ENCODE measurements around the gene SLC1A7.

Gene SLC1A7

DNA sequence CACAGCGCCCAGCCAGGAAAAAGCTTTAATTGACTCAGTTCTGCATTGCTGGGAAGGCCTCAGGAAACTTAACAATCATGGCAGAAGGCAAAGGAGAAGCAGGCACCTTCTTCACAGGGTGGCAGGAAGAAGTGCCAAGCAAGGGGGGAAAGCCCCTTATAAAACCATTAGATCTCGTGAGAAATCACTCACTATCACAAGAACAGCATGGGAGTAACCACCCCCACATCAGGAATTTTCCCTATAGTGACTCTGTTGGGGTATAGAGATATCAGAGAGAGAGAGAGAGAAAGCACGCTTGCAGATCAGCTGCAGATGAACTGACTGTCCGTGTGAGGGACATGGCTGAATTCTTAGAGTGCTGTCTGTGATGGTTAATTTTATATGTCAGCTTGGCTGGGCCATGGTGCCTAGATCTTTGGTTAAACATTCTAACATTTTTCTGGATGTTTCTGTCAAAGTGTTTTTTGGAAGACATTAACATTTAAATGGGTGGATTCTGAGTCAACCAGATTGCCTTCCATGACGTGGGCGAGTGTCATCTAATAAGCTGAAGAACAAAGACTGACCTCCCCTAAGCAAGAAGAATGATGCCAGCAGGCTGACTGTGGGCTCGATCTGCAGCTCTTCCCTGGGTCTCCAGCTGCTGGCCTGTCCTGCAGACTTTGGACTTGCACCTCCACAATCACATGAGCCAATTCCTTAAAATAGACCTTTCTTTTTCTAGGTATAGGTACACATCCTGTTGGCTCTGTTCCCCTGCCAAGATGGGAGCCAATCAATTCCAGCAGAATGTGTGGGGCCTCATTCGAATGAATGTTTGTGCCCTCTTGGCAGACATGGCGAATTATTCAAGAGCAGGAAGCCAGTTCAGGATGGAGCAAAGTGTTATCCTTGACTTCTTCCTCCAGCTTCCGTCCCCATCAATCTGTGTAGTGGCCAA lies 32.8 kb upstream of the SLC1A7 start:
- no peak overlapping the region for H3K4me2 ChIP-seq (ENCODE audit: low read length)
- TF ChIP-seq EZH2phosphoT487 (IDR thresholded peaks at IDR 0.05; ENCODE audit: borderline replicate concordance, low read length), result no peak
- no peak for TF ChIP-seq CTCF (IDR thresholded peaks at IDR 0.05; ENCODE audit: low read depth, low read length, poor library complexity, severe bottlenecking)
- H3K27ac ChIP-seq (ENCODE audit: low read depth, low read length), result no peak overlapping the region

DNA sequence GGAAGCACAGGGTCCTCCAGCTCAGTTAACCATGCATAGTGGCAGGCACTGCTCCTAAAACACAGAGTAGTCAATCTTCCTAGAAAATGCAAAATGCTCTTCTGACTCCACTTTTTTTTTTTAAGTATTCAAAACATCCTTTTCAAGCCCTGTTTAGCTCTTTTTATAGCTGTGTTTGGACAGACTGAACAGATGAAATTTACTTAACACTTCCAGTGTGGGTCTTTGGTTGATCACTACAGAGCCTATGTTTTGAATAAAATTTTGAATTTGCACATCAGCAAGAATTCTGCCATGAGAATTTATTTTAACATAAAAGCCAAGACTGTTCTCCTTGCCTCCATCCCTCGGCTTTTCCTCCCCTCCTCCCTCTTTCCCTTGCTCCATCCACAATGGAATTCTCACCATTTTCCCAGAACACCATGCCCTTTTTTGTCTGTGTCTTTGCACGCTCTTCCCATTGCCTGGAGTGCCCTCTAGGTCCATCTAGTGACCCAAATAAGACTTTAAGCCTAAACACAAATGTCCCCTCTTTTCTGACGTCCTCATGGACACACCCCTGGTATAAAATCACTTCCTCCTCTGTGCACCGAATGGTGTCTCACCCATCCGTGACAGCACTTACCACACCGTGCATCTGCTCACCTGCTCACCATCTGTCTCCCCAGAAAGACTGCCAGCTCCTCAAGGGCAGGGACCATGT lies 30.1 kb upstream of the SLC1A7 start:
- Histone ChIP-seq H3F3A (ENCODE audit: control insufficient read depth, insufficient read depth) (no peaks in the 10 kb centered on the region), H3K4me1 (ENCODE audit: control insufficient read depth, low read length) (peaks cover 13% of the 10 kb centered on the region), H3K27me3 (ENCODE audit: control insufficient read depth, low read length) (peaks cover 17% of the 10 kb centered on the region), H4K20me1 (ENCODE audit: control insufficient read depth, insufficient read depth, low read depth, low read length) (no peaks in the 10 kb centered on the region), H3K4me2 (ENCODE audit: low read length) (peak overlapping the region; percentile 39), H3K9me3 (ENCODE audit: control insufficient read depth, insufficient read depth, low read length) (no peaks in the 10 kb centered on the region), H3K36me3 (ENCODE audit: control insufficient read depth, low read length) (no peaks in the 10 kb centered on the region), H3K9me2 (replicated peaks; ENCODE audit: control insufficient read depth, low read length) (no peaks in the 10 kb centered on the region), H3K27ac (ENCODE audit: low read depth, low read length) (no peak overlapping the region), H3K4me3 (ENCODE audit: low read length) (no peak overlapping the region), H3K79me2 (ENCODE audit: control insufficient read depth, low read length) (no peaks in the 10 kb centered on the region)
- TF ChIP-seq CTCF (IDR thresholded peaks at IDR 0.05; ENCODE audit: low read depth, low read length, poor library complexity, severe bottlenecking) (no peak), EZH2phosphoT487 (IDR thresholded peaks at IDR 0.05; ENCODE audit: borderline replicate concordance, low read length) (no peak)

More for the DNA sequence above, 32.8 kb upstream of the SLC1A7 start:
- H3K4me1 ChIP-seq (ENCODE audit: control insufficient read depth, low read length), result peaks cover 13% of the 10 kb centered on the region
- H3K9me3 ChIP-seq (ENCODE audit: control insufficient read depth, insufficient read depth, low read length), result no peaks in the 10 kb centered on the region
- H3K9me2 ChIP-seq (replicated peaks; ENCODE audit: control insufficient read depth, low read length), result no peaks in the 10 kb centered on the region
- H3K4me3 ChIP-seq (ENCODE audit: low read length), result no peak overlapping the region
- no peaks in the 10 kb centered on the region for H3K36me3 ChIP-seq (ENCODE audit: control insufficient read depth, low read length)
- H3K27me3 ChIP-seq (ENCODE audit: control insufficient read depth, low read length), result peaks cover 34% of the 10 kb centered on the region
- no peaks in the 10 kb centered on the region for H4K20me1 ChIP-seq (ENCODE audit: control insufficient read depth, insufficient read depth, low read depth, low read length)
- H3K79me2 ChIP-seq (ENCODE audit: control insufficient read depth, low read length), result no peaks in the 10 kb centered on the region
- H3F3A ChIP-seq (ENCODE audit: control insufficient read depth, insufficient read depth), result no peaks in the 10 kb centered on the region

DNA sequence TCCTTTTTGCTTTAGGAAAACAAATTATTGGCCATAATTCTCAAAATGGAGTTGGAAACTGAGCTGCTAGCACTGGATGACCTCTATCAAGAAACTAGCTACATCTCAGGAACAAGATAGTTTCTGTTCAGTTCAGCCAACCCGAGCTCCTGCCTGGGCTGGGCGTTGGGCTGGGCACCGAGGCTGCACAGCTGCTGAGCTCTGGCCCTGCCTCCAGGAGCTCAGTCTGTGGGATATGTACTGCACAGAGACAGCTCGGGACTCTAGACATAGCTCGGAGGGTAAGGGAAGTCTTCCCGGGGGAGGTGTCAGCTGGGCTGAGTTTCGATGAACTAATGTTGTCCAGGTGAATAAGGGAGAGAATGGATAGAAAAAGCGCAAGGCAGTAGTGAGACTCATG lies 24.5 kb upstream of the SLC1A7 start:
- TF ChIP-seq CTCF (IDR thresholded peaks at IDR 0.05; ENCODE audit: low read depth, low read length, poor library complexity, severe bottlenecking), result no peak
- TF ChIP-seq EZH2phosphoT487 (IDR thresholded peaks at IDR 0.05; ENCODE audit: borderline replicate concordance, low read length), result no peak
- H3F3A ChIP-seq (ENCODE audit: control insufficient read depth, insufficient read depth), result no peaks in the 10 kb centered on the region
- H3K4me2 ChIP-seq (ENCODE audit: low read length), result no peak overlapping the region
- H3K4me3 ChIP-seq (ENCODE audit: low read length), result no peak overlapping the region
- H3K9me2 ChIP-seq (replicated peaks; ENCODE audit: control insufficient read depth, low read length), result no peaks in the 10 kb centered on the region
- no peaks in the 10 kb centered on the region for H3K9me3 ChIP-seq (ENCODE audit: control insufficient read depth, insufficient read depth, low read length)
- H3K27me3 ChIP-seq (ENCODE audit: control insufficient read depth, low read length), result peaks cover 17% of the 10 kb centered on the region
- H4K20me1 ChIP-seq (ENCODE audit: control insufficient read depth, insufficient read depth, low read depth, low read length), result no peaks in the 10 kb centered on the region
- no peaks in the 10 kb centered on the region for H3K4me1 ChIP-seq (ENCODE audit: control insufficient read depth, low read length)
- H3K36me3 ChIP-seq (ENCODE audit: control insufficient read depth, low read length), result no peaks in the 10 kb centered on the region
- no peak overlapping the region for H3K27ac ChIP-seq (ENCODE audit: low read depth, low read length)
- H3K79me2 ChIP-seq (ENCODE audit: control insufficient read depth, low read length), result no peaks in the 10 kb centered on the region
